AG08395 (cell line): ENCODE results near the gene CHMP4B.

Source experiments
- DNase-seq: peaks from one replicate; pipeline ENCODE4 v3.0.0; 2012; ENCODE audit warnings: mixed read lengths, low spot score

The CHMP4B gene

GRCh38 chr20:33810885-33811775, at the start of gene CHMP4B:
CHMP4B (plus strand) TSS chr20:33811348; CDS start chr20:33811469, 121 bp downstream.
- peak; percentile 98 for DNase-seq

- no peak for DNase-seq
Measured at GRCh38 chr20:33761698-33762250, 49.4 kb upstream of the CHMP4B start.

DNA sequence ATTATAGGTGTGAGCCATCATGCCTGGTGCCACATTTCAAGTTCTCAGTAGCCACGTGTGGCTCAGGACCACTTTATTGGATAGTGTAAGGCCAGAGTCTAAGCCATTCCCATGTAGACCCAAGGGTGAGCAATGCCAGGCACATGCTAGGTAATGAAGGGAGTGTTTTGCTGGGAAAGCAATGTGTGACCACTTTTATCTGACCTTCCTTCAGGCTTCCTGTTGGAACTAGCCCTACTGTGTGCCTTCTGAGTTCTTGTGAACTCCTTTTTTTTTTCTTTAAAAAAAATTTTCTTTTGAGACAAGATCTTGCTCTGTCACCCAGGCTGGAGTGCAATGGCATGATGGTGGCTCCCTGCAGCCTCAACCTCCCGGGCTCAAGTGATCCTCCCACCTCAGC, 46.0 kb upstream of the CHMP4B start:
- DNase-seq: no peak

GRCh38 chr20:33765592-33765991, 45.6 kb upstream of the CHMP4B start:
- no peak for DNase-seq

GRCh38 chr20:33766686-33767085, 44.5 kb upstream of the CHMP4B start:
- DNase-seq: no peak

GRCh38 chr20:33767777-33768138, 43.4 kb upstream of the CHMP4B start:
- no peak for DNase-seq

DNA sequence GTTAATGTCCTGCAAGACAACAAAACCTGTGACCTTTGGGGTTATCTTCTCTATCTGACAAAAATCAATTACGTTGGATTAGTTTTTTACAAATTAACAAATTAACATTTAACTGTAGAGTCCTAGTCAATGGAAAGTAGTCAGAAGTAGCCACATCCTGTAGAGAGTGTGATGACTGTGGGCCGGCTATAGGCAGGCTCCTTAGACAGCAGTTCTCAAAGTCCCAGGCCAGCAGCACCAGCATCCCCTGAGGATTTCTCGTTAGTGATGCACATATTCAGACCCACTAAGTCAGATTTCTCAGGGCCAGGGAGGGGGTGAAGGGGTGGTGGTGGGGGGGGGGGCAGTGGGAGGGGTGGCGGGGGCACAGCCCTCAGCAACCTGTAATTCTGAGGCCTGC, 42.1 kb upstream of the CHMP4B start:
- no peak for DNase-seq

DNA sequence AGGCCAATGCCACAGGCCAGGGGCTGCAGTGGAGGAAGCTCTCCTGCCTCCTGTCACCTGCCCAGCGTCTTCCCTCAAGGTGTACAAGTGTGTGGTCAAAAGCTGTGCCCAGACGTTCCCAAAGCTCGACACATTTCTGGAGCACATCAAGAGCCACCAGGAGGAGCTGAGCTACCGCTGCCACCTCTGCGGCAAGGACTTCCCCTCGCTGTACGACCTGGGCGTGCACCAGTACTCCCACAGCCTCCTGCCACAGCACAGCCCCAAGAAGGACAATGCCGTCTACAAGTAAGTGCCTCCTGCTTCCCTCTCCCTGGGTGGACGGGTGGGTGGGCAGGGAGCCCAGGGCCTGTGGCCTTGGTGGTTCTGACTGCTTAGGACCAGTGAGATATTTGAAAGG, 41.1 kb upstream of the CHMP4B start:
- DNase-seq: no peak

DNA sequence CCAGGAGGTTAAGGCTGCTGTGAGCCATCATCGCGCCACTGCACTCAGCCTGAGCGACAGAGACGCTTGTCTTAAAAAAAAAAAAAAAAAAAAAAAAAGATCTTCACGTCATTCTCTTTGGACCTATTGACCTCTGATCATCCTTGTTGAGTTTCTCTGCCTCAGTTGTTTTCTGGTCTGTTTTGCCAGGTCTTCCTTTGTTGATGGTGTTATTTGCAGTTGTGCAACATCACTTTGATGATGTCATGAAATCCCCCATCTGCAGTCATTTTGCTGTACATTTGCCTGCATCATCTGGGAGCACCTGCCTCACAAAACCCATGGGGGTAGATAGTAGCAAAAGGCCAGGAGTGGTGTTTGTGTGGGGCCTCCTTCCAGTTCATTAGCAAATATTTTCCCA, 39.2 kb upstream of the CHMP4B start:
- no peak for DNase-seq

DNA sequence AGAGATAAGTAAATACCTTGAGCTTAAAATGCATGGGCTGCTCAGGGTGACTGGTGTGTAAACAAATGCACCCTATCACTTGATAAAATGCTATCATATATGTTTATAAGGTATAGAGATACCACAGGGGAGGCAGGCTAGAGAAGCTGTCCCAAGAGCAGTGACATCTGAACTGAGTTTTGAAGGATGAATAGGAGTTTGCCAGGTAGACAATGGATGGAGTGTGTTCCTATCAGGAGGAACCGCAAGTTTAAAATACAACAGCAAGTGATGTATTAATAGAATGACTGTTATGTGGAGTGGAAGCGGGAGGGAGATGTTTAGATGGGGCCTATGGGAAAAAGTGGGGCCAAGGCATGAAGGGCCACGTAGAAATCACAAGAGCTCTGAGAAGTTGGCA, 38.7 kb upstream of the CHMP4B start:
- DNase-seq: no peak

- DNase-seq: no peak
Measured at GRCh38 chr20:33773412-33774089, 37.6 kb upstream of the CHMP4B start.

DNA sequence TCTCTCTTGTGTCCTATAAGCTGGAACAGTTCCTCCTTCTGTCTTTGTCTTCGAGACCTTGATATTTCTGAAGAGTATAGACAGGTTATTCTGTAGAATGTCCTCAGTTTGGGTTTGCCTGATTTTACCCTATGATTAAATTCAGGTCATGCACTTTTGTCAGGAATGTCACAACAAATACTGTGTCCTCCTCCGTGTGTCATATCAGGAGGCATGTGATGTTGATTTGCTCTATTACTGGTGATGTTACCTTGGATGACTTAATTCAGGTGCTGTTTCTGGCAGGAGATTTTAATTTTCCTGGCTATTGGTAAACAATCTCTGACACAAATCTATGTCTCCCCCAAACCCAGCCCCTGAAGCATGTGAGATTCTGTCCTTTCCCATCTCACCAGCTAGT, 33.3 kb upstream of the CHMP4B start:
- DNase-seq: no peak

- no peak for DNase-seq
Measured at GRCh38 chr20:33781133-33781532, 30.0 kb upstream of the CHMP4B start.

- no peak for DNase-seq
Measured at GRCh38 chr20:33781945-33782344, 29.2 kb upstream of the CHMP4B start.

GRCh38 chr20:33783256-33783655, 27.9 kb upstream of the CHMP4B start:
- DNase-seq: no peak

DNA sequence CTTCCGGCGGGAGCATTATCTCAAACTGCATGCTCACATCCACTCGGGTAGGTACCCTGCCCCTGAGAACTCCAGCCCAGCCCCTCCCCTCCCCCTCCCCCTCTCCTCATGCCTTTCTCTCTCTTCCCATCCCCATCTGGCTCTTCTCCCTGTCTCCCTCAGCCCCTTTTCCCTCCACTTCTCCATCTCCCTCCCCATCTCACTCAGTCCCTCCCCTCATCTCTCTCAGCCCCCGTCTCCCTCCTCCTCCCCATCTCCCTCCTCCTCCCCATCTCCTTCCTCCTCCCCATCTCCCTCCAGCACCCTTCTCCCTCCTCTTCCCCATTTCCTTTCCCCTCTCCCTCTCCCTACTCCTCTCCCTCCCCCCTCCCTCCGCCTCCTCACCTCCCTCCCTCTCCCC, 27.3 kb upstream of the CHMP4B start:
- no peak for DNase-seq

GRCh38 chr20:33784225-33784624, 26.9 kb upstream of the CHMP4B start:
- no peak for DNase-seq

GRCh38 chr20:33785503-33785902, 25.6 kb upstream of the CHMP4B start:
- DNase-seq: no peak

DNA sequence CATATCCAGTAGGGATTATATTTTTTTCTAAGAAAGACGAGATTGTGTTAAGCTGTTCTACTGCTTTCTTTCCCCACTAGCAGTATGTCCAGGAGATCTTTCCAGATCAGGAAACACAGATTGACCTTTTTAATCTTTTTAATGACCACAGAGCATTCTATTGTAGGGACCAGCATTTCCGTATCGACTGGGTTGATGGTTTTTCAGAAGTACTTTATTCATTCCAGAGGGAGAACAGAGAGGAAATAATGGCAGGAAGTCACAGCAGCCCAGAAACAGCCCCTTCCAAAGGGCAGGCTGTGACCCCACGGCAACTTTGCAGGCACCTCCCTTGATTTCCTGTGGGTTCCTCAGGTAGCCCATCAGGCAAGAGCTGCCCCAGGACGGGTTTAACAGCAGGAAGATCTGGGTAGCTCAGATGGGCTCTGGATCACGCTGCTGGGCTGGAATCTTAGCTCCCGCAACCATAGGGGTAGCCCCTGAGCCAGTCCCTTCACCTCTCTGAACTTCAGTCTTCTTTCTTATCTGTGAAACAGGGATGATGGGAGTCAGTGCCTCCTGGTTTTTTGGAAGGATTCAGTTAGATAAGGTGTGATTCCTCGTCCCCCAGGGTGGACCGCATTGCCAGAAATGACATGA, 23.8 kb upstream of the CHMP4B start:
- DNase-seq: no peak

DNA sequence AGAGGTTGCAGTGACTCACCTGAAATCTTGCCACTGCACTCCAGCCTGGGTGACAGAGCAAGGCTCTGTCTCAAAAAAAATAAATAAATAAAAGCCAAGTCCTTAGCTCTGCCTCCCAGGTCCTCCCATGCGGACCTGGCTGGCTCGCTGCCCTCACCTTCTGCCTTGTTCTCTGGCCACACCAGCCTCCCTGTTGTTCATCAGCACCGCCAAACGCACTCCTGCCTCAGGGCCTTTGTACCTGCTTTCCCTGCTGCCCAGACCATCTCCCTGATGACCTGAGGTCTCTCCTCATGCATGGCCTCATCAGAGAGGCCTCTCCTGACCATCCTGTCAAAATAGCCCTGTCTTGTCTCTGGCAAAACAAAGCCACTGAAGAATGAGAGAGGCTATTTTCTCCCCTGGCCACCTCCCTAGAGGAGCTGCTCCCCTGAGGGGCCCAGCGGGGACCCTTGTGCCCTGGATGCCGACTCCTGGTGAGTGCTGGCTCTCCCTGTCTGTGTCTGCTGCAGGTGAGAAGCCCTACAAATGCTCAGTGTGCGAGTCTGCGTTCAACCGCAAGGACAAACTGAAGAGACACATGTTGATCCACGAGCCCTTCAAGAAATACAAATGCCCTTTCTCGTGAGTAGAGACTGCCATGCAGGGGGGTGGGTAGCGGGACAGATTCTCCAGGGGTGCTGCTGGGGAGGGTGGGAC, 22.6 kb upstream of the CHMP4B start:
- no peak for DNase-seq

DNA sequence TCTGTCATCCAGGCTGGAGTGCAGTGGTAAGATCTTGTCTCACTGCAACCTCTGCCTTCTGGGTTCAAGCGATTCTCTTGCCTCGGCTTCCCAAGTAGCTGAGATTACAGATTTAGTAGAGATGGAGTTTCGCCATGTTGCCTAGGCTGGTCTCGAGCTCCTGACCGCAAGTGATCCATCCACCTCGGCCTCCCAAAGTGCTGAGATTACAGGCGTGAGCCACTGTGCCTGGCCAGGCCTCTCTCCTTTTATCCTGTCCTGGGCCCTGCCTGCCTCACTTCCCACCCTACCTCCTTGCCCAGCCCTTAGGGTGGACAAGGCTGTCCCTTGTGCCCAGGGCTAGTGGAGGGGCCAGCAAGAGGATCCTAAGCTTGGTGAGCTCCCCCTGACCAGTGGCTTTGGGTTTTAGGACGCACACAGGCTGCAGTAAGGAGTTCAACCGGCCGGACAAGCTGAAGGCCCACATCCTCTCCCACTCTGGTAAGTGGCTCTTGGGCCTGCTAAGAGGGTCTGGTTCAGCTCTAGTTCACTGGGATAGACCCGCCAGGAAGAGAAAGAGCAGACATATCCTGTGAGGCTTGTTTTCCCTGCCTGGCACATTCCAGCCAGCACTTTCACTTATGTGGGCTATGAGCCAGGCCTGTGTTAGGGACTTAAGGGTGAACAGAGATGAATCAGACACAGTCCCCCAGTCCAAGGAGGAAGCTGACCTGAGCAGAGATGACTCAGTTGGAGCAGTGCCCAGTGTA, 21.9 kb upstream of the CHMP4B start:
- peak; percentile 88 for DNase-seq

GRCh38 chr20:33789858-33790182, 21.3 kb upstream of the CHMP4B start:
- no peak for DNase-seq
